OCI-LY3 (cell line): Measurements from ENCODE around the gene KDM4B.

Experiments used
- H2AFZ ChIP-seq: fragments of 200-600, 300-600 bp; shearing (Covaris generic); 2 replicates; pipeline ENCODE4 v1.6.0; 2014; ENCODE audit warnings: antibody characterized with exemption, low read depth, low read length
- H3K27ac ChIP-seq: fragments of 200-600, 300-600 bp; sonication (generic); 2 replicates; pipeline ENCODE4 v1.5.1; 2014; ENCODE audit warnings: mild to moderate bottlenecking, low read length, moderate library complexity, mixed read lengths
- H3K27me3 ChIP-seq: fragments of 200-600, 300-600 bp; sonication (generic); 2 replicates; pipeline ENCODE4 v1.6.1; 2014; ENCODE audit warnings: low read depth, low read length, mixed read lengths
- H3K36me3 ChIP-seq: fragments of 200-600, 300-600 bp; sonication (generic); replicated peaks from 2 replicates; pipeline ENCODE3; 2014; ENCODE audit warnings: low read depth, low read length, mixed read lengths
- H3K4me1 ChIP-seq: fragments of 300-600, 200-600 bp; sonication (generic); 2 replicates; pipeline ENCODE4 v1.6.1; 2014; ENCODE audit warnings: low read length, mixed read lengths
- H3K4me2 ChIP-seq: fragments of 200-600, 300-600 bp; sonication (generic); 2 replicates; pipeline ENCODE4 v1.6.1; 2014; ENCODE audit warnings: low read length, mixed read lengths
- H3K4me3 ChIP-seq: fragments of 300-600, 200-600 bp; sonication (generic); 2 replicates; pipeline ENCODE4 v1.5.1; 2014; ENCODE audit warnings: antibody characterized with exemption, mild to moderate bottlenecking, low read length, moderate library complexity
- H3K79me2 ChIP-seq: fragments of 300-600, 200-600 bp; shearing (Covaris generic); 2 replicates; pipeline ENCODE4 v1.6.1; 2014; ENCODE audit warnings: mild to moderate bottlenecking, low read length, mixed read lengths
- H3K9ac ChIP-seq: fragments of 300-600, 200-600 bp; shearing (Covaris generic); 2 replicates; pipeline ENCODE4 v1.6.0; 2014; ENCODE audit warnings: mild to moderate bottlenecking, low read length, moderate library complexity
- H3K9me3 ChIP-seq: fragments of 200-600, 300-600 bp; shearing (Covaris generic); 2 replicates; pipeline ENCODE4 v1.6.1; 2014; ENCODE audit warnings: low read length, mixed read lengths; ENCODE audit not compliant: insufficient read depth
- H4K20me1 ChIP-seq: fragments of 200-600, 300-600 bp; sonication (generic); 2 replicates; pipeline ENCODE4 v1.6.1; 2016; ENCODE audit warnings: low read length, mixed read lengths; ENCODE audit not compliant: insufficient read depth
- CTCF ChIP-seq: fragments of 200-600, 300-600 bp; sonication (generic); IDR thresholded peaks from 2 replicates; pipeline ENCODE4 v1.5.1; 2014; ENCODE audit warnings: antibody characterized with exemption, low read length, low read depth
- EZH2phosphoT487 ChIP-seq: fragments of 200-600 bp; shearing (Covaris generic); IDR thresholded peaks from 2 replicates; pipeline ENCODE4 v1.6.1; 2018; ENCODE audit warnings: antibody characterized with exemption, mixed run types, low read depth

The KDM4B gene

GRCh38 chr19:5066768-5067167 lies 97.9 kb downstream of the KDM4B start:
- no peak overlapping the region for H3K4me2 ChIP-seq
- H3K27me3 ChIP-seq, result no peaks in the 10 kb centered on the region
- H3K4me1 ChIP-seq, result no peaks in the 10 kb centered on the region
- no peak overlapping the region for H2AFZ ChIP-seq
- TF ChIP-seq EZH2phosphoT487 (no peak), CTCF (no peak)
- no peak overlapping the region for H3K27ac ChIP-seq
- peaks cover 6% of the 10 kb centered on the region for H4K20me1 ChIP-seq
- H3K36me3 ChIP-seq, result peaks cover 28% of the 10 kb centered on the region
- H3K9me3 ChIP-seq, result no peaks in the 10 kb centered on the region
- no peaks in the 10 kb centered on the region for H3K79me2 ChIP-seq
- no peak overlapping the region for H3K4me3 ChIP-seq
- no peak overlapping the region for H3K9ac ChIP-seq

- Histone ChIP-seq H3K4me2 (no peak overlapping the region), H3K9ac (no peak overlapping the region), H3K79me2 (no peaks in the 10 kb centered on the region), H3K36me3 (peaks cover 19% of the 10 kb centered on the region), H4K20me1 (peaks cover 7% of the 10 kb centered on the region), H3K9me3 (no peaks in the 10 kb centered on the region), H3K4me3 (no peak overlapping the region), H2AFZ (no peak overlapping the region), H3K27ac (no peak overlapping the region), H3K4me1 (no peaks in the 10 kb centered on the region), H3K27me3 (no peaks in the 10 kb centered on the region)
- TF ChIP-seq EZH2phosphoT487, result no peak
- TF ChIP-seq CTCF, result no peak
Observed at GRCh38 chr19:5067678-5068077, 98.8 kb downstream of the KDM4B start.

GRCh38 chr19:5068233-5069072 lies 99.5 kb downstream of the KDM4B start:
- H3K4me2 ChIP-seq, result no peak overlapping the region
- no peak overlapping the region for H3K4me3 ChIP-seq
- no peaks in the 10 kb centered on the region for H3K27me3 ChIP-seq
- H3K36me3 ChIP-seq, result peaks cover 12% of the 10 kb centered on the region
- H3K9ac ChIP-seq, result no peak overlapping the region
- no peak for TF ChIP-seq EZH2phosphoT487
- no peak for TF ChIP-seq CTCF
- no peaks in the 10 kb centered on the region for H3K9me3 ChIP-seq
- no peak overlapping the region for H2AFZ ChIP-seq
- peaks cover 15% of the 10 kb centered on the region for H4K20me1 ChIP-seq
- no peaks in the 10 kb centered on the region for H3K79me2 ChIP-seq
- no peak overlapping the region for H3K27ac ChIP-seq
- no peaks in the 10 kb centered on the region for H3K4me1 ChIP-seq

- no peak overlapping the region for H2AFZ ChIP-seq
- H3K4me2 ChIP-seq, result no peak overlapping the region
- H3K27ac ChIP-seq, result no peak overlapping the region
- no peak overlapping the region for H3K9ac ChIP-seq
- H3K4me1 ChIP-seq, result no peaks in the 10 kb centered on the region
- TF ChIP-seq EZH2phosphoT487 (no peak), CTCF (no peak)
- peaks cover 29% of the 10 kb centered on the region for H4K20me1 ChIP-seq
- no peaks in the 10 kb centered on the region for H3K9me3 ChIP-seq
- H3K4me3 ChIP-seq, result no peak overlapping the region
- H3K27me3 ChIP-seq, result no peaks in the 10 kb centered on the region
- H3K79me2 ChIP-seq, result no peaks in the 10 kb centered on the region; the same call in 1 of the 2 replicates
- H3K36me3 ChIP-seq, result peaks cover 2% of the 10 kb centered on the region
Observed at GRCh38 chr19:5070331-5070730, 101.4 kb downstream of the KDM4B start.
